ENCODE measurements around the gene AGO3.

The AGO3 gene

GRCh38 chr1:36024847-36025246 is 93.9 kb downstream of the AGO3 start:
- DNase-seq (ENCODE audit: low spot score) = no peak
- no peak for TF ChIP-seq CTCF (IDR thresholded peaks at IDR 0.05)
- H3K4me3 ChIP-seq = no peak overlapping the region
- H3K27ac ChIP-seq = no peak overlapping the region

GRCh38 chr1:36027766-36028165 is 96.9 kb downstream of the AGO3 start:
- Histone ChIP-seq H3K4me3 (no peak overlapping the region), H3K27ac (no peak overlapping the region)
- DNase-seq (ENCODE audit: low spot score) = no peak
- TF ChIP-seq CTCF (IDR thresholded peaks at IDR 0.05) = no peak

GRCh38 chr1:36031441-36031840 is 100.5 kb downstream of the AGO3 start:
- no peak overlapping the region for H3K27ac ChIP-seq
- DNase-seq (ENCODE audit: low spot score) = no peak
- no peak for TF ChIP-seq CTCF (IDR thresholded peaks at IDR 0.05)
- no peak overlapping the region for H3K4me3 ChIP-seq

- Histone ChIP-seq H3K27ac (no peak overlapping the region), H3K4me3 (no peak overlapping the region)
- no peak for DNase-seq (ENCODE audit: low spot score)
- no peak for TF ChIP-seq CTCF (IDR thresholded peaks at IDR 0.05)
These were observed 103.8 kb downstream of the AGO3 start for GRCh38 chr1:36034692-36035091.

- Histone ChIP-seq H3K27ac (no peak overlapping the region), H3K4me3 (no peak overlapping the region)
- DNase-seq (ENCODE audit: low spot score) = no peak
- TF ChIP-seq CTCF (IDR thresholded peaks at IDR 0.05) = no peak
These were observed 104.2 kb downstream of the AGO3 start for GRCh38 chr1:36035154-36035553.

- Histone ChIP-seq H3K4me3 (no peak overlapping the region), H3K27ac (no peak overlapping the region)
- no peak for TF ChIP-seq CTCF (IDR thresholded peaks at IDR 0.05)
- no peak for DNase-seq (ENCODE audit: low spot score)
These were observed 109.3 kb downstream of the AGO3 start for GRCh38 chr1:36040238-36040637.

GRCh38 chr1:36051821-36052220 is 120.9 kb downstream of the AGO3 start:
- TF ChIP-seq CTCF (IDR thresholded peaks at IDR 0.05) = no peak
- Histone ChIP-seq H3K4me3 (no peak overlapping the region), H3K27ac (no peak overlapping the region)
- DNase-seq (ENCODE audit: low spot score) = no peak

All from coronary artery (tissue), 2 donors.